NCI-H2081 (cell line): ENCODE measurements around the gene ASAP3.
A peak's percentile ranks its signal among the peaks of the same experiment; 100 is the strongest.
"Not testable (repeated sequence)": the region's sequence is repeated elsewhere in the genome, so short reads cannot be mapped to it uniquely, and the experiment has no call there.

Experiments
- DNase-seq, 2 experiments: peaks; one replicate each; lab custom pipeline; 2025; lab: John Stamatoyannopoulos, UW

ASAP3 gene

DNA sequence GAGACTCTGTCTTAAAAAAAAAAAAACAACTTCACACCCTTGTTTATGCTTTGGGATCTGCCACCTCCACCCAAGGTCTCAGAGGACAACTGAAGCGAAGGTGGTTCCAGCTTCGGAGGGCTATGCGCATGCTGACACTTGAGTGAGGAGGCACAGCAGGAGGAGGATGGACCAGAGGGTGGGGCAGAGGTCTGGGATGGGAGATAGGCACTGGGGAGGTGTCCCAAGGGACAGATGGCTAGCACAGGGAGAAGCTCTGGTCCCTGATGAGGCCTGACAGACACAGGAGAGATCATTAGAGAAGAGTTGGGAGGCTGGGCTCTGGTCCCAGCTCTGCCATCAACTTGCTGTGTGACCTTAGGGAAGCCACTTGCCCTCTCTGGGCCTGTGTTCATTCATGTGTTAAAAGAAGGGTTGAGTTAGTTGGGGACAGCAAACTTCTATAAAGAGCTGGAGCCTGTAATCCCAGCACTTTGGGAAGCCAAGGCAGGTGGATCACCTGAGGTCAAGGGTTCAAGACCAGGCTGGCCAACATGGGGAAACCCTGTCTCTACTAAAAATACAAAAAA is 30.2 kb upstream of the ASAP3 start:
- DNase-seq: no peak

DNA sequence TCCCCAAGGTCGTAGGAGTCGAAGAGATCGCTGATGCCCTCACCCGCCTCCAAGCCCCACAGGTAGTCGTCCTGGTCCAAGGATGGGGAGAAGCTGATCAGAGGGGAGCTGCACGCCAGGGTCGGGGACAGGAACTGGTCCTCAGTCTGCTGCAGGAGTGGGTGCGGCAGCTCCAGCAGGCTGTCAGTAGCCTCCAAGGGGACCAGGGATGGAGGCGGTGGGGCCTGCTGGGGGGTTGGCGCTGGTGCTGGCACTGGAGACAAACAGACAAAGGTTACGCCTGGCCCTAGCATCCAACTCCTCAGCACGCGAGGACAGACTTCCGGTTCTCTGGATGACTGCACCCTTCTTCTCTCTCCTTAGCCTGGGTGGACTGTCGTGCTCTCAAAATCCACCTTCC is 25.9 kb upstream of the ASAP3 start:
- no peak for DNase-seq

DNA sequence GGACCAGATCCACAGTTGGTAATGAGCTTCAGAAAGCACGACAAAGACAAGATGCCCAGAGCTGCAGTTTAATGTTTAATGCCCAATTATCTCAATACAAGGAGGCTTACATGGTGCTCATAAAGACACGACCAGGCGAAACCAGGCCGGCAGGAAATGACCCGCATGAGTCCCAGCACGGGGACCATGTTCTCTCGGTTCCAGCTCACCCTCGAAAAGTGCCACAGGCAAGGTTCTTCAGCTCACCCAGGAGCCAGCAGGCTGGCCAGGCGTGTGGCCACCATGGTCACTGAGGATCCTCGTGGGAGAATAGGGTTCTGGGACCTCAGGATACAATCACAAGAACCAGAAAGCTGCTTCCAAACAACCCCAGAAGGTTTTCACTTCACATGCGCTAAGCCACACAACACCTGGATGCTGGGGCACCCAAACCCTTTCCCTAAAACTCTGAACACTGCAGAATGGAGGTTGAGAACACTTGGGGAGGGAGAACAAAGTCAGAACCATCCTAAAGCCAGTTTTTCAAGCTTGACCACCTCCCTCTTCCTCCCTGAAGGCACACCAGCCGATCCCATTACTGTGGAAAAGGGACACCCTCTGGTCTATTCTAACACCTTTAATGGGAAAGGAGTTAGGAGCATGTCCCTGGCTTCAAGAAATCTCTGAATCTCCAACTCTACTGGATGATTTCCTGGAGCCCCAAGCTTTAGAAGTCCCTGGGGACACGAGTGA is 22.6 kb upstream of the ASAP3 start:
- no peak for DNase-seq

DNA sequence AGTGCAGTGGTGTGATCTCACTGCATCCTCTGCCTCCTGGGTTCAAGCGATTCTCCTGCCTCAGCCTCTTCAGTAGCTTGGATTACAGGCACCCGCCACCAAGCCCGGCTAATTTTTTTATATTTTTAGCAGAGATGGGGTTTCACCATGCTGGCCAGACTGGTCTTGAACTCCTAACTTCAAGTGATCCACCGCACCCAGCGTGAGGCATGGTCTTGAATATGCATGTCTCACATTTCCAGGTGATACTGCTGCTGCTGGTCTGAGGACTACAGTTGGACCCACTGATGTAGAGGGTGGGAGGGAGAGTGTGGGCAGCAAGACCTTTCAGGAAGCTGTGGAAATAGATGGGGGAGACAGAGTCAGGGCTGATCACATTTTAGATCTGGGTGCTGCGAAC is 21.9 kb upstream of the ASAP3 start:
- DNase-seq: no peak

DNA sequence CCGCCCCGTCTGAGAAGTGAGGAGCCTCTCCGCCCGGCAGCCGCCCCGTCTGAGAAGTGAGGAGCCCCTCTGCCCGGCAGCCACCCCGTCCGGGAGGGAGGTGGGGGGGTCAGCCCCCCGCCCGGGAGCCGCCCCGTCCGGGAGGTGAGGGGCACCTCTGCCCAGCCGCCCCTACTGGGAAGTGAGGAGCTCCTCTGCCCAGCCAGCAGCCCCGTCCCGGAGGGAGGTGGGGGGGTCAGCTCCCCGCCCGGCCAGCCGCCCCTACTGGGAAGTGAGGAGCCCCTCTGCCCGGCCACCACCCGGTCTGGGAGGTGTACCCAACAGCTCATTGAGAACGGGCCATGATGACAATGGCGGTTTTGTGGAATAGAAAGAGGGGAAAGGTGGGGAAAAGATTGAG is 20.2 kb upstream of the ASAP3 start:
- DNase-seq: not testable (repeated sequence)

DNA sequence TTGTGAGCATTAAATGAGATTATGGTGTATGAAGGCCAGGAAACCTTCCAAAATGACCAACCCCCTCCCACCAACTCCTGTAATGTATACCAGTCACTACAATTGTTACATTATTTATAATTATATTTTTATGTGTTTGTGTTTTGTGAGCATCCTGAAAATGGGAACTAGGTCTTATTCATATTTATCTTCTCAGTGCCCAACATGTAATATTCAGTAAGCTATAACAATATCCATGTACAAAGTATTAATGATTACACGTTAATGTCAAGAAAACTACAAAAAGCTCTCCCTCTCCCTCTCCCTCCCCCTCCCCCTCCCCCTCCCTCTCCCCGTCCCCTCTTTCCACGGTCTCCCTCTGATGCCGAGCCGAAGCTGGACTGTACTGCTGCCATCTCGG is 19.0 kb upstream of the ASAP3 start:
- DNase-seq: no peak

DNA sequence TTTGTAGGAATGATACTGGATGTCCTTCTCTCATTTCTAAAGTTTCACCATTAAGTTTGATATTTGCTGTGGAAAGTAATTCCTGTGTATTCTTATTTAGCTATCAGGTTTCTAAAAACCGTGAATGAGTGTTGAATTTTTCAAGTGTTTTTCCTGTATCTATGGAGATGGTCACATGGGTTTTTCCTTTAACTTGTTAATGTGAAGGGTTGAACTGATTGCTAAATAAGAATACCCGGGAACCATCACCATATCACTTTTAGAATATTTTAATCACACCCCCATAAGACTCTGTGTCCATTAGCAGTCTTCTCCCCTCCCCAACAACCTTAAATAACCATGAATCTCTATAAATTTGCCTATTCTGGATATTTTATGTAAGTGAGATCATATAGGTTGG is 16.5 kb upstream of the ASAP3 start:
- DNase-seq: no peak

DNA sequence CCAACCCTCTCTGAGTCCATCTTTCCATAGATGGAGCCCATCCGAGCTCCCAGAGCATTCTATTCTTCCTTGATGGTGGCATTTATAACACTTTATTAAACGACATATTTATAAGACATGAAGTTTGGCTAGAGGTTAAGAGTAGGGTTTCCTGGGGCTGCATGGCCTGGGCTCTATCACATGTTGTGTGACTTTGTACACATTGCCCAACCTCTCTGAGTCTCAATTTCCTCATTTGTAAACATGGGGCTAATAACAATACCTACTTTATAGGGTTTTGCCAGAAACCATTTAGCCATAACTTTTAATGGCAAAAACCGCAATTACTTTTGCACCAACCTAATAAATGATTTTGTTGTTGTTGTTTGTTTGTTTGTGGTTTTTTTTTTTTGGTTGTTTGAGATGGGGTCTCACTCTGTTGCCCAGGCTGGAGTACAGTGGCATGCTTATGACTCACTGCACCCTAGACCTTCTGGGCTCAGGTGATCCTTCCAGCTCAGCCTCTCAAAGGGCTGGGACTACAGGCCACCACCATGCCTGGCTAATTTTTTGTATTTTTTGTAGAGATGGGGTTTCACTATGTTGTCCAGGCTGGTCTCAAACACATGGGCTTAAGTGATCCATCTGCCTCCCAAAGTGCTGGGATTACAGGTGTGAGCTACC is 13.9 kb upstream of the ASAP3 start:
- no peak for DNase-seq

DNA sequence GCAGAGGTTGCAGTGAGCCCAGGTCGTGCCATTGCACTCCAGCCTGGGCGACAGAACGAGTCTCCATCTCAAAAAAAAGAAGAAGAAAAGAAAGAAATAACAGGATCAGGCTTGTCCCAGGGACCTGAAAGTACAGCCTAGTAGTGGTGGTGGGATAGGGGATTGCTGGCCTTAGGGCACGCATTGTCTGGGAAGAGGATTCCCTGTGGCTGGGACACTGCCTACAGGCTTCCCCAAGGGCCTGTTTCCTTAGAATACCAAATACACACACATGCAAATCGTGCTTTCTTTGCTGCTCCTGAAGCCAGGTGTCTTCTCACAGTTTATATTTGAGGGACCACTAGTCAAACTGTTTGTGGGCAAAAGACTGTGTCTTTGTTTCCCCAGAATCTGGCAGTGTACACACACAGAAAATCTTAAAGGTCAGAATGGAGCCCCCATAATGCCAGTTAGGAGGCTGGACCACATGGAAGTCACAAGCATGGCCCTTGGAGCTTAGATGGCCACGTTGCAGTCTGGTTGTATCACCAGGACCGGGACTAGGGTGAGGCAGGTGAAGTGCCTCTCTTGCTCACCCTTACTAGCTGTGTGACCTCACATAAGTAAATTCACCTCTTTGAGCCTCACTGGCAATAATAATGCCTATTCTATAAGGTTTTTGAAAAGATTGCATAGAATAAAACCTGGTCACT is 12.7 kb upstream of the ASAP3 start:
- no peak for DNase-seq

DNA sequence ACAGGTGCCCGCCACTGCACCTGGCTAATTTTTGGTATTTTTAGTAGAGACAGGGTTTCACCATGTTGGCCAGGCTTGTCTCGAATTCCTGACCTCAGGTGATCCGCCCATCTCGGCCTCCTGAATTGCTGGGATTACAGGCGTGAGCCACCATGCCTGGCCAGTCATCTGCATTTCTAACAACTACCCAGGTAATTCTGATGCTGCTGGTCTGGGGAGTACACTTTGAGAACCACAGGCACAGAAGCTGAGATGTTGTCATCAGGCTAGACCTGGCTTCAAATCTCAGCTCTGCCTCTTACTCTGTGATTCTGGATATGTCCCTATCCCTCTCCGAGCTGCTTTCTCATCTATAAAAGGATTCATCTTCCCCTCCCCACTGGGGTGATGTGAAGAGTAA is 10.9 kb upstream of the ASAP3 start:
- not testable (repeated sequence) for DNase-seq

DNA sequence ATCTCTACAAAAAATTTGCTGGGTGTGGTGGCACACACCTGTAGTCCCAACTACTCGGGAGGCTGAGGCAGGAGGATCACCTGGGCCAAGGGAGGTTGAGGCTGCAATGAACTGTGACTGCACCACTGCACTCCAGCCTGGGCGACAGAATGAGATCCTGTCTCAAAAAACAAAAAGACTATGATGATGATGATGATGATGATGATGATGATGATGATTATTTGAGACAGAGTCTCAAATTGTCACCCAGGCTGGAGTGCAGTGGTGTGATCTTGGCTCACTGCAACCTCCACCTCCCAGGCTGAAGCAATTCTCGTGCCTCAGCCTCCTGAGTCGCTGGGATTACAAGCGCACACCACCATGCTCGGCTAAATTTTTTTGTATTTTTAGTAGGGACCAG is 8.8 kb upstream of the ASAP3 start:
- not testable (repeated sequence) for DNase-seq

DNA sequence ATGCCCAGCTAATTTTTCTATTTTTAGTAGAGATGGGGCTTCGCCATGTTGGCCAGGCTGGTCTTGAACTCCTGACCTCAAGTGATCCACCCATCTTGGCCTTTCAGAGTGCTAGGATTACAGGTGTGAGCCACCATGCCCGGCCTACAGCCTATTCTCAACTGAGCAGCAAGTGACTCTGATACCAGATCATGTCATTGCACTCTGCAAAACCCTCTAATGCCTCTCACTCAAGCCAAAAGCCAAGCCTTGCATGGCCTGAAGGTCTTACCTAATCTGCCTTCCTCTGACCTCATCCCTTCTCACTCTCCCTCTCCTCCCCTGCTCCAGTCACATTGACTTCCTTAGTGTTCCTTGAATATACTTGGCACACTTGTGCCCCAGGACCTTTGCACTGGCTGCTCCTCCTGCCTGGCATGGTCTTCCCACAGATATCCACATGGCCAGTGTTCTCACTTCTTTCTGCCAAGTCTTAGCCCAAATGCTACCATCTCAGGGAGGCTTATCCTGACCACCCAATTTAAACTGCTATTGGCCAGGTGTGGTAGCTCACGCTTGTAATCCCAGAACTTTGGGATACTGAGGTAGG is 8.2 kb upstream of the ASAP3 start:
- no peak for DNase-seq

DNA sequence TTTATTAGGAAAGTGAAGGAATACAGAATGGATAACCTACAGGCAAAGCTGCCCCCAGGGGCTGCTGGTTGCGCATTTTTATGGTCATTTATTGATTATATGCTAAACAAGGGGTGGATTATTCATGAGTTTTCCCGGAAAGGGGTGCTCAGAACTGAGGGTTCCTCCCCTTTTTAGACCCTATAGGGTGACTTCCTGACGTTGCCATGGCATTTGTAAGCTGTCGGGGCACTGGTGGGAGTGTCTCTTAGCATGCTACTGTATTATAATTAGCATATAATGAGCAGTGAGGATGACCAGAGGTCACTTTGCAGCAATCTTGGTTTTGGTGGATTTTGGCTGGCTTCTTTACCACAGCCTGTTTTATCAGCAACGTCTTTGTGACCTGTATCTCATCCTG is 5.9 kb upstream of the ASAP3 start:
- DNase-seq: no peak

DNA sequence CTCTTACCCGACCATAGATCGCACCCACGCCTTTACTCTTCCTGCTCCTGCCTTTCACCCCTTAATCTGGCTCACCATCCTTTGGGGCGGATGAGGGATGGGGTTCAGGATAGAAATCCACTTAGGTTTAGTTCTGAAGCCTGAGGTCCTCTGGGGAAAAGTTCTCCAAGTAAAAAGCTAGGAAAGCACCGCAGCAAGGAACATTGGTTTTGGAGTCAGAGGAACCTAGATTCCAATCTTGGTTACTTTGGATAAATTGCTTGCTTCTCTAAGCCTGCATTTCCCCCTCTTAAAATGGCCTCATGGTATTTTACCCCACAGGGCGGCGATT is 988 bp upstream of the ASAP3 start:
- DNase-seq: no peak

DNA sequence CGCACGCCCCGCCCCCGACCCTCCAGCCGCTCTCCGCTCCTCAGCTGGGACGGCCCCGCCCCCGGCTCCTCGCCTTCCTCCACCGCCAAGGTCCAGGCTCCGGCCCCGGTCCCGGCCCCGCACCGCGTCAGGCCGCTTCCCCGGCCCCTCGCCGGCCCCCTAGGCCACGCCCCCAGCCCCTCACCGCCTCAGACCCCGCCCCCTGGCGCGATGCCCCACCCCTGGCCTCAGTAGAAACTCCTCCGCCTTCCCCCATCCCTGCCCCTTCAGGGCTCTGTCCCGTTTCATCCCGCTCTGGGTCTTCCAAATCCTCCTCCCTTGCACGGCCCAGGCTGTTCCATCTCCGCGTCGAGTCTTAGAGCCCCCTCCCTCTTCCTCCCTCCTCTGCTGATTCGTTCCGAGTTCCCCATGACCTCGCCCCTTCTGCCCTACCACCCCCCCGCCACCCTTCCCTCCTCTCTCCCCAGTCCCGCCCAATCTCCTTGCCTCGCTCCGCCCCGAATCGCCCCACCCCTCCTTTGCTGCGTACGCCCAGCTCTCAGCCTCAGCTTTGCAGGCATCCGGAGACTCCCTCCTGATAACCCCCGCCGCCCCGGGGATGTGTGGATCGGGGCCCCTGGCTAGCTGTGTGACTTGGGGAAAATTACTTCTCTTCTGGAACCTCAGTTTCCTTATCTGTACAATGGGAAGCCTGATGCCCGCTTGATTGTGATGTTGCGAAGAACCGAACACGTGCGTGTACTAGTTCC is 448 bp upstream of the ASAP3 start:
- DNase-seq: peak; percentile 79 to 82

DNA sequence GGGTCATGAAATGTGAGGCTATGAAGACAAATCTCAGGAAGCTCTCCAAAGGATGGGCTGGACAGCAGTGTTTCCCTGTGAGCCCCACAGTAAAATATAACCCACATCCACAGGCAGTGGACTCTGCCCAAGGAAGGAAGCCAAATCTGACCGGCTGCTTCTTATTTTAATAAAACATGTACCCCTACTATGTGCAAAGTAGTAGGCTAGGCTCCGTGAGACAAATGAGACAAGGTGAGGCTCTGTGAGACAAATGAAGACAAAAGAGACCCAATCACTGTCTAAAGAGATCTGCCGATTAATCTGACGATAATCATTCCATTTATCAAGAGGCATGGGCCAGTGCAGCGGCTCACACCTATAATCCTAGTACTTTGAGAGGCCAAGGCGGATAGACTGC is 2.1 kb downstream of the ASAP3 start:
- no peak for DNase-seq

DNA sequence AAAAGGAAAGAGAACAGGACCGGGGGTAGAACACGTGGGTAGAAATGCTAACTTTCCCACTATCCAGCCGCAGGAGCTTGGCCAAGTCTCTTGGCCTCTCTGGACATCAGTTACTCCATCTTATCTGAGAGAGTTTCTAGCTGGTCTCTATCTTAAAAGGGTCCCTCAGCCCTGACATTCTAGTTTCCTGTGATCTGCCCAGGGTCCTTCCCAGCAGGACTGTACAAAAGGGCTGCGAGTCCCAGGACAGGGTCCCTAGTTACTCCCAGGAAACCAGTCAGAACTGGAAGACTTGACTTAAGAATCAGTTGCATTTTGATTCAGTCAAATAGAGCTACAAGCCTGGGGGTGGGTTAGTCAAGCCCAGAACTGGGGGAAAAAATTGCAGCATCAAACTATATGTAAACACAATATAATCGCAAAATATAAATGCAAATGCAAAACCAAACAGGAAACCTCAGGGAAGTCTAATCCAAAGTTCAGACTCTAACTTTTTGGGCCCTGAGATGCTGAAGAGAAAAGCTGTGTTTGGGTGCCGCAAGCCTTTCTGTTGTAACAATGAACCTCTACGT is 2.9 kb downstream of the ASAP3 start:
- DNase-seq: no peak

DNA sequence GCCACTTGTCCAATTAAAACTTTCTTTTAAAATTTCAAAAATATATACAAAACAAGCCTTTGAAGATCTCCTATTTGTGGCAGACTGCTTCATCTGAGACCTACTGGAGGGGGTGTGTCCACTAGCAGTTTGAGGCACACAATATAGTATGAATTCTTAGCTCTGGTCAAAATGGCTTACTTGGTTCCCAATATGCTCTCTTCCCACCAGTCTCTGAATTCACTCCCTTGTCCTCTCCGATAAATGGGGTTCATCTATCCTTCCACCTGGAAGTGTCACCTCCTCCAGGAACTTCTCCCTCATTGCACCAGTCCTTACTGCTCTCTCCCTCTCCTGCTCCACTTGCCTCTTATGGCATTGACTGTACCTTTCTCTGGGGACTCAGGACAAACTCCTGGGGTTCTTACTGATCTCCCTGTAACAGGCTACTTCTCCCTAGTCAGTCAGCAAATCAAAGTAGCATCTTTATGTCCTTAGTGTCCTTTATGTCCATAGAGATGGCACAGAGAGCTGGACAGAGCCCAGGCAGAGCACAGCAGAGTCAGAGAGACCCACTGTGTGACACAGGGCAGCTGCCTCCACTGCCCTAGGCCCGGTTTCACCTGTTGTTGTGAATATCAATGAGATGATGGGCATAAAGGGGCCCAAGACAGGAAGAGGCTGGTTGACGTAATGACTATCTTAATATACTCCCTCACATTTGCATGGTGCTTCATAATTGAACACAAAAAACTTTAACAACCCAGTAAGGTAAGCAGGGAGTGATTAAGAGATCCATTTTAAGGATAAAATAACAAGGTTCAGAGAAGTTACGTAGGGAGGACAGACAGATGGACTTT is 3.6 kb downstream of the ASAP3 start:
- no peak for DNase-seq

DNA sequence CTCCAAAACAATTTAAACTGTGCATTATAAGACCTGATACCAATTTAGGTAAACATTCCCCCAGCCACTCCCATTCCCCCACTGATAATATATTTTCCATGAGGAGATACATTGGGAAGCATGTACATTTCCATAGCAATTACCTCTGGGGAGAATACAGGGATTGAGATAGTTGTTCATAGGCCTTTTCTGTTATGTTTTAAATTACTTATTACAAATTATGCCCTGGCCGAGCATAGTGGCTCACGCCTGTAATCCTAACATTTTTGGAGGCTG is 4.4 kb downstream of the ASAP3 start:
- DNase-seq: no peak

DNA sequence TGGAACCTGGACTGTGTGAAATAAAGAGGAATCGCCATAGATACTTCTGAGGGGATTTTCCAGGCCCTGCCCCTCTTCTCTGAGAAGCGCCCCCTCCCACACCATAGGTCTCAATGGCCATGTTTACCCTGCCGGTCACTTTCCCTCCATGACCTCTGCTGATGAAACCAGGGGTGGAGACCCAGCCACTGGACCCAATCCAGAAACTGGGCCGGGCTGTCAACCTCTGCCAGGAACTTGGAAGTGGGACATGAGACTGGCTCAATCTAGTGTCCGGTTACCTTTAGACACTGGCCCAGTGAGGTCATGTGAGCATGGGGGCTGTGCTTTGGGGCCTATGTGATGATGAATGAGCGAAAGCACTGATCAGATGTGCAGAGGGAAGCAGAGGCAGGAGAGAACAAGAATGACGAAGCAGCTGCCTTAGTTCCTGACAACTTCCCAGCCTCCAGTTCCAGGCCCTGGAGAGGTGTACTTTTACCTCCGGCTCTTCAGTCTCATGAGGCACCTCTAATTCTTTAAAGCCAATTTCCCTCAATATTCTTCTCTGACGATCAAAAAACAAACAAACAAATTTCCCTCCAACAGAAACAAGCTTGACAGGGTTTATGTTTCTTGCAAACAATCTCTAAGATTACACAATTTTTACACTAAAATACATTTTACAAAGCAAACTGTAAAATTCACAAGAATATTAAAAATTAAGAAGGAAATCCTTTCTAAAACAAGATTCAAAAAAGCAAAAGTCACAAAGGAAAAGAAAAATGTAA is 4.9 kb downstream of the ASAP3 start:
- no peak for DNase-seq
